Right lobe of liver (tissue), 6 donors: Measurements from ENCODE around the gene PACRG. TPM values are rescaled to one million over a fixed set of nuclear protein-coding genes. Genes with fewer than 3 reads are reported as not detected.

Experiments
- ATAC-seq, 4 donors: fragments of 200-7000 bp; cut with Tn5 transposase; one replicate each; pipeline ENCODE4 v1.9.1; 2020; ENCODE audit warnings: mild to moderate bottlenecking in 4 of 4, moderate library complexity in 4 of 4
- DNase-seq, 3 donors: peaks; one replicate each; pipeline ENCODE4 v3.0.0-alpha.2; 2020
- H3K27ac ChIP-seq, 3 donors: fragments of 200-600 bp; one replicate each; pipeline ENCODE4 v1.8.0; 2022
- H3K27me3 ChIP-seq, 2 donors: fragments of 200-600 bp; one replicate each; pipeline ENCODE4 v1.8.0; 2022
- H3K36me3 ChIP-seq, 4 donors: fragments of 200-600 bp; sonication (generic) in 1 of 4; one replicate each; pipeline versions ENCODE4 v1.5.1 to v1.8.0; 2017 to 2022; ENCODE audit warnings: control low read depth in 1 of 4
- H3K4me1 ChIP-seq, 4 donors: fragments of 200-600 bp; sonication (generic) in 1 of 4; one replicate each; pipeline versions ENCODE4 v1.5.1 to v1.8.0; 2017 to 2022; ENCODE audit warnings: control low read depth in 1 of 4
- H3K4me3 ChIP-seq, 3 donors: fragments of 200-600 bp; one replicate each; pipeline ENCODE4 v1.8.0; 2022
- H3K9me3 ChIP-seq, 4 donors: fragments of 200-600 bp; sonication (generic) in 1 of 4; one replicate each; pipeline versions ENCODE4 v1.5.1 to v1.8.0; 2017 to 2022; ENCODE audit warnings: control low read depth in 1 of 4
- CTCF ChIP-seq, 4 donors: fragments of 200-600 bp in 3 of 4; fragments of 450-650 bp in 1 of 4; IDR thresholded peaks; one replicate each; pipeline versions ENCODE4 v1.5.1 to v1.8.0; 2016 to 2022; ENCODE audit warnings: antibody characterized with exemption in 4 of 4, mild to moderate bottlenecking in 2 of 4
- POLR2A ChIP-seq: fragments of 450-650 bp; IDR thresholded peaks from one replicate; pipeline ENCODE4 v1.6.1; 2017; ENCODE audit warnings: antibody characterized with exemption, mild to moderate bottlenecking
- WGBS: methylation state at CpG from one replicate; pipeline ENCODE4 v1.1.6; 2018; ENCODE audit warnings: low coverage, low lambda C conversion rate; ENCODE audit not compliant: insufficient coverage; ENCODE audit errors: missing lambda C conversion rate; 5-methylcytosine and 5-hydroxymethylcytosine counted together
- intact Hi-C, 2 donors: fragments of 100-400 bp; cut with DNase I; formaldehyde crosslinking; loops; one replicate each; pipeline versions ENCODE4 v1.11.2 to v1.14.1; 2022
- total RNA-seq, 6 experiments: library from RNA; depleted of rRNA in 2 of 6; stranded (reverse); fragments of >200 nt in 2 of 6; fragmentation: NEBNext Ultra II Directional in 3 of 6; extraction: Animal tissue kit (Norgen Biotek cat#: 25700) in 3 of 6; gene quantifications; one replicate each; pipeline versions ENCODE4 v1.1.0 to v1.2.4, GENCODE V29; 2016 to 2023
- donor health status: DM: no; HTN: yes; CAD: no.
- donor health status: DM: no; HTN: no; CAD: no.
- donor health status: DM: no; HTN: no; CAD: no.
- donor health status: DM: no; HTN: yes; CAD: no.
- donor health status: DM: no; HTN: yes; CAD: no.

Gene PACRG
- total RNA-seq, 6 experiments from 2014 or later: 0.25 to 5.3 (median 2.7) TPM

DNA sequence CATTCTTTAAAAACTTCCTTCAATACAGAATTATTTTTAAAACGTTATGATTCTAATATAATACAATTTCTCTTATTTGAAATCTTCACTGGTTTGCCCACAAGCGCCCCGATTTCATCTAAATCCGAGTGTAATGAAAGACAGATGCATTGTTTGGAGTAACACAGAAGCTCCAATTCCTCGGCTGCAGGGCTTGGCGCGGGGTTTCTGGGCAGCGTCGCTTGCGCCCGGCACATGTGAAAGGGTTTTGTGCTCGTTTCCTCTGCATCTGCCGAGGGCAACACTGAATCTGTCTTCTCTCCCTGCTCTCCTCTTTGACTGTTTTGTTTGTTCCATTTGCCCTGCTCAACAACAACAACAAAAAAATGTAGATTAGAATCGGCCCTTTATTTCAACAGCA is 438.1 kb downstream of the PACRG start:
- intact Hi-C loops: no loop called here
- TF ChIP-seq POLR2A: no peak
- DNase-seq (no peak), ATAC-seq (no peak)
- H3K27me3 ChIP-seq: no peaks in the 10 kb centered on the region
- H3K9me3 ChIP-seq: no peaks in the 10 kb centered on the region
- 91% methylated on average over 14 of the region's 14 CpGs for WGBS
- no peaks in the 10 kb centered on the region for H3K36me3 ChIP-seq
- no peak overlapping the region for H3K27ac ChIP-seq
- no peak overlapping the region for H3K4me3 ChIP-seq
- no peaks in the 10 kb centered on the region for H3K4me1 ChIP-seq

GRCh38 chr6:163166507-163166906 is 438.7 kb downstream of the PACRG start:
- H3K4me3 ChIP-seq: no peak overlapping the region
- no peaks in the 10 kb centered on the region for H3K4me1 ChIP-seq
- no peak for ATAC-seq
- H3K9me3 ChIP-seq: no peaks in the 10 kb centered on the region
- 87% methylated on average over 3 of the region's 3 CpGs for WGBS
- H3K27me3 ChIP-seq: no peaks in the 10 kb centered on the region
- no peak for DNase-seq
- H3K27ac ChIP-seq: no peak overlapping the region
- TF ChIP-seq CTCF (IDR thresholded peaks at IDR 0.05) (no peak), POLR2A (no peak)
- no peaks in the 10 kb centered on the region for H3K36me3 ChIP-seq
- intact Hi-C loops: no loop called here

DNA sequence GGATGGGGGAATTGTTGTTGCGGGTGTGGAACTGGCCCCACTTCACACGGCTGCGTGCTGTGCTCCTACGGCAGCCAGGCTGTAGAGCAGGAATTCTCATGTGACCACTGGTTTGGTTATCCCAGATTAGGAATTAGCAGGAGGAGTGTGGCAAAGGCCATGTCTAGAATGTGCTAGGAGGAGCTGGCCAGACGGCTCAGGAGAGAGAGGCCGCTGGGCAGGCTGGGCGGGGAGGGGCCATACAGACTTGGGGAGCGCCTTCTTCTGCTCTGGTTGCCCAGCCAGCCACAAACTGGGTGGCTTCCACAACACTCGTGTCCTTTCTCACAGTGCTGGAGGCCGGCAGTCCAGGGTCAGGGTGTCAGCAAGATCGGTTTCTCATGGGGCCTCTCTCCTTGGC is 441.7 kb downstream of the PACRG start:
- Histone ChIP-seq H3K4me3 (no peak overlapping the region), H3K27me3 (no peaks in the 10 kb centered on the region), H3K36me3 (no peaks in the 10 kb centered on the region), H3K27ac (no peak overlapping the region), H3K4me1 (no peaks in the 10 kb centered on the region), H3K9me3 (no peaks in the 10 kb centered on the region)
- intact Hi-C loops: no loop called here
- ATAC-seq (no peak), DNase-seq (no peak)
- 97% methylated on average over 4 of the region's 11 CpGs for WGBS
- TF ChIP-seq CTCF (IDR thresholded peaks at IDR 0.05): no peak
- no peak for TF ChIP-seq POLR2A

GRCh38 chr6:163170294-163170883 is 442.6 kb downstream of the PACRG start:
- Histone ChIP-seq H3K4me3 (no peak overlapping the region), H3K27ac (no peak overlapping the region), H3K9me3 (no peaks in the 10 kb centered on the region), H3K27me3 (no peaks in the 10 kb centered on the region), H3K36me3 (no peaks in the 10 kb centered on the region), H3K4me1 (no peaks in the 10 kb centered on the region)
- TF ChIP-seq CTCF (IDR thresholded peaks at IDR 0.05) (peak; percentile 35 to 64 (median 56)), POLR2A (no peak)
- DNase-seq: no peak
- ATAC-seq: peak in 3 of 4 donors; percentile 40 to 77 (median 40)
- intact Hi-C loops: loop anchor here in 1 of 2 donors (10.0 kb wide), 1 partner anchor 794 kb away; no protein-coding TSS in a partner anchor
- 89% methylated on average over 5 of the region's 14 CpGs for WGBS

DNA sequence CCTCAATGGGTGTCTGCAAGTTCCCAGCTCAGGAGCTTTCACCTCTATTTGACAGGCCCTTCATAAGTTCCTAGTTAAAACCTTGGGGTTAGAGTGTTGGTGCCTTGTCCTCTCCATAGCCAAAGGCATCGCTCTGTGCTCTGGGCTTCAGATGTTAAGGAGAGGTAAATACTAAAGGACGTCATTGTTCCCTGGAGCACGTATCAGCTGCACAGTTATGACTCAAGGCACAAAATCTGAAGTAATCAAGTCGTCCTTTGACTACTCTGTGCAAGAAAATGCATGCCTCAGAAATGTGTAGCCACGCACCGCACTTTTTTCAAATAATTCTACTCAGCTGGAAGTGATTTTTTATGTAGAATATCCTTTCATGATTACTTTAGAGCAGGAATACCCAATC is 446.0 kb downstream of the PACRG start:
- 61% methylated on average over 3 of the region's 6 CpGs for WGBS
- Histone ChIP-seq H3K4me3 (no peak overlapping the region), H3K27ac (no peak overlapping the region), H3K9me3 (no peaks in the 10 kb centered on the region), H3K4me1 (no peaks in the 10 kb centered on the region), H3K36me3 (no peaks in the 10 kb centered on the region), H3K27me3 (no peaks in the 10 kb centered on the region)
- no peak for DNase-seq
- no peak for ATAC-seq
- intact Hi-C loops: loop anchor here in 1 of 2 donors (10.0 kb wide), 1 partner anchor 791 kb away; no protein-coding TSS in a partner anchor
- TF ChIP-seq CTCF (IDR thresholded peaks at IDR 0.05) (no peak), POLR2A (no peak)
